ENCODE data around the gene LITAFD. TPM values are rescaled to one million over a fixed set of nuclear protein-coding genes. Genes with fewer than 3 reads are reported as not detected.
"Not testable (repeated sequence)": the region's sequence is repeated elsewhere in the genome, so short reads cannot be mapped to it uniquely, and the experiment has no call there.

The LITAFD gene
- polyA plus RNA-seq, 1 of the 3 experiments (the other 2 are of a cell fraction), result not detected

GRCh38 chr16:8832717-8833105 is 49.4 kb upstream of the LITAFD start (continued):
- no peak for TF ChIP-seq TEAD4 (IDR thresholded peaks at IDR 0.05; ENCODE audit: borderline replicate concordance, insufficient read depth)
- no peak for TF ChIP-seq CTCF (IDR thresholded peaks at IDR 0.05)

GRCh38 chr16:8836797-8837196 is 45.4 kb upstream of the LITAFD start:
- H3K4me2 ChIP-seq; DNase-seq; POLR2A ChIA-PET; H2AFZ ChIP-seq (ENCODE audit: low read depth); CTCF ChIA-PET; H3K27me3 ChIP-seq (ENCODE audit: insufficient read depth); H3K27ac ChIP-seq (ENCODE audit: low read depth in 2 of 2, low read length in 1 of 2); H3K9me2 ChIP-seq; H3K4me3 ChIP-seq (ENCODE audit: low read depth in 2 of 2, low read length in 1 of 2); H3K9me3 ChIP-seq; H3K9ac ChIP-seq; H3F3A ChIP-seq (replicated peaks; ENCODE audit: insufficient read depth); H3K4me1 ChIP-seq (ENCODE audit: control insufficient read depth in 1 of 2, insufficient read depth in 2 of 2, low read depth in 1 of 2, low read length in 1 of 2): not testable (repeated sequence)
- H4K20me1 ChIP-seq (ENCODE audit: insufficient read depth), result peaks cover 43% of the 10 kb centered on the region
- H3K36me3 ChIP-seq (replicated peaks in 1 of 2; ENCODE audit: control insufficient read depth in 1 of 2, insufficient read depth in 2 of 2, low read length in 1 of 2), result peaks cover 9 to 11% of the 10 kb centered on the region in 2 experiments
- 98% methylated on average over 7 of the region's 7 CpGs for WGBS (ENCODE audit: low lambda C conversion rate)
- peaks cover 63% of the 10 kb centered on the region for H3K79me2 ChIP-seq (ENCODE audit: insufficient read depth)

- H3K36me3 ChIP-seq (replicated peaks in 1 of 2; ENCODE audit: control insufficient read depth in 1 of 2, insufficient read depth in 2 of 2, low read length in 1 of 2); H3K4me1 ChIP-seq (ENCODE audit: control insufficient read depth in 1 of 2, insufficient read depth in 2 of 2, low read depth in 1 of 2, low read length in 1 of 2); H2AFZ ChIP-seq (ENCODE audit: low read depth); H3K4me2 ChIP-seq; CTCF ChIA-PET; H3K27ac ChIP-seq (ENCODE audit: low read depth in 2 of 2, low read length in 1 of 2); H3F3A ChIP-seq (replicated peaks; ENCODE audit: insufficient read depth); H3K9ac ChIP-seq; H3K9me2 ChIP-seq; DNase-seq; POLR2A ChIA-PET; H3K9me3 ChIP-seq; H3K27me3 ChIP-seq (ENCODE audit: insufficient read depth); H3K4me3 ChIP-seq (ENCODE audit: low read depth in 2 of 2, low read length in 1 of 2): not testable (repeated sequence)
- H4K20me1 ChIP-seq (ENCODE audit: insufficient read depth), result peaks cover 38% of the 10 kb centered on the region
- over 99% methylated on average over 15 of the region's 15 CpGs for WGBS (ENCODE audit: low lambda C conversion rate)
- peaks cover 55% of the 10 kb centered on the region for H3K79me2 ChIP-seq (ENCODE audit: insufficient read depth)
Observed at GRCh38 chr16:8837594-8837993, 44.6 kb upstream of the LITAFD start.

GRCh38 chr16:8842016-8842415 is 40.1 kb upstream of the LITAFD start:
- CTCF ChIA-PET; H3K4me1 ChIP-seq (ENCODE audit: control insufficient read depth in 1 of 2, insufficient read depth in 2 of 2, low read depth in 1 of 2, low read length in 1 of 2); H3K27ac ChIP-seq (ENCODE audit: low read depth in 2 of 2, low read length in 1 of 2); H3K36me3 ChIP-seq (replicated peaks in 1 of 2; ENCODE audit: control insufficient read depth in 1 of 2, insufficient read depth in 2 of 2, low read length in 1 of 2); H3K9me3 ChIP-seq; H3K9me2 ChIP-seq; H3K27me3 ChIP-seq (ENCODE audit: insufficient read depth); H3K4me3 ChIP-seq (ENCODE audit: low read depth in 2 of 2, low read length in 1 of 2); DNase-seq; H3K9ac ChIP-seq; H3K4me2 ChIP-seq; H2AFZ ChIP-seq (ENCODE audit: low read depth); POLR2A ChIA-PET: not testable (repeated sequence)
- peaks cover 62% of the 10 kb centered on the region for H3K79me2 ChIP-seq (ENCODE audit: insufficient read depth)
- peaks cover 40% of the 10 kb centered on the region for H4K20me1 ChIP-seq (ENCODE audit: insufficient read depth)
- WGBS (ENCODE audit: low lambda C conversion rate), result 80% methylated on average over 4 of the region's 4 CpGs
- H3F3A ChIP-seq (replicated peaks; ENCODE audit: insufficient read depth), result peaks cover 15% of the 10 kb centered on the region

GRCh38 chr16:8843296-8843695 is 38.9 kb upstream of the LITAFD start:
- WGBS (ENCODE audit: low lambda C conversion rate), result 81% methylated on average over 10 of the region's 12 CpGs
- Histone ChIP-seq H3K79me2 (ENCODE audit: insufficient read depth) (peaks cover 50% of the 10 kb centered on the region), H3K36me3 (replicated peaks in 1 of 2; ENCODE audit: control insufficient read depth in 1 of 2, insufficient read depth in 2 of 2, low read length in 1 of 2) (peaks cover 0 to 10% of the 10 kb centered on the region in 2 experiments), H3F3A (replicated peaks; ENCODE audit: insufficient read depth) (peaks cover 27% of the 10 kb centered on the region), H4K20me1 (ENCODE audit: insufficient read depth) (peaks cover 31% of the 10 kb centered on the region)
- H3K9me2 ChIP-seq; H3K4me3 ChIP-seq (ENCODE audit: low read depth in 2 of 2, low read length in 1 of 2); POLR2A ChIA-PET; H3K27me3 ChIP-seq (ENCODE audit: insufficient read depth); H2AFZ ChIP-seq (ENCODE audit: low read depth); H3K4me2 ChIP-seq; H3K4me1 ChIP-seq (ENCODE audit: control insufficient read depth in 1 of 2, insufficient read depth in 2 of 2, low read depth in 1 of 2, low read length in 1 of 2); H3K9ac ChIP-seq; H3K9me3 ChIP-seq; CTCF ChIA-PET; H3K27ac ChIP-seq (ENCODE audit: low read depth in 2 of 2, low read length in 1 of 2); DNase-seq: not testable (repeated sequence)
